ENCODE results near the gene SVOP. TPM values are rescaled to one million over a fixed set of nuclear protein-coding genes. Genes with fewer than 3 reads are reported as not detected.

Gene SVOP
- total RNA-seq, 2 donors from 2014 or later, result not detected

DNA sequence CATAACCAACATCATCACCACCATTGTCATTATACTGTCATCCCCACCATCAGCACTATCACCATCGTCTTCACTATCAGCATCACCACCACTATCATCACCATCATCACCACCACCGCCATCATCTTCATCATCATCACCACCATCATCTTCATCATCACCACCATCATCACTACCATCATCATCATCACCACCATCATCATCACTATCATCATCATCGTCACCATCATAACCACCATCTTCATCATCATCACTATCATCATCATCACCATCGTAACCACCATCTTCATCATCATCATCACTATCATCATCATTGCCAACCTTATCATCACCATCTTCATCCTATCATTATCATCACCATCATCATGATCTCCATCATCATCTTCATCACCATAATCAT, 39.0 kb downstream of the SVOP start:
- H3K36me3 Mint-ChIP-seq (ENCODE audit: low read depth), result no peaks in the 10 kb centered on the region
- H3K9me3 ChIP-seq (ENCODE audit: control insufficient read depth, low read length, poor library complexity, severe bottlenecking), result no peaks in the 10 kb centered on the region
- no peak for DNase-seq
- ATAC-seq, result no peak
- no peaks in the 10 kb centered on the region for H3K4me1 Mint-ChIP-seq
- H3K27ac Mint-ChIP-seq, result no peak overlapping the region
- no peak overlapping the region for H3K4me3 Mint-ChIP-seq
- H3K27me3 Mint-ChIP-seq, result no peaks in the 10 kb centered on the region

DNA sequence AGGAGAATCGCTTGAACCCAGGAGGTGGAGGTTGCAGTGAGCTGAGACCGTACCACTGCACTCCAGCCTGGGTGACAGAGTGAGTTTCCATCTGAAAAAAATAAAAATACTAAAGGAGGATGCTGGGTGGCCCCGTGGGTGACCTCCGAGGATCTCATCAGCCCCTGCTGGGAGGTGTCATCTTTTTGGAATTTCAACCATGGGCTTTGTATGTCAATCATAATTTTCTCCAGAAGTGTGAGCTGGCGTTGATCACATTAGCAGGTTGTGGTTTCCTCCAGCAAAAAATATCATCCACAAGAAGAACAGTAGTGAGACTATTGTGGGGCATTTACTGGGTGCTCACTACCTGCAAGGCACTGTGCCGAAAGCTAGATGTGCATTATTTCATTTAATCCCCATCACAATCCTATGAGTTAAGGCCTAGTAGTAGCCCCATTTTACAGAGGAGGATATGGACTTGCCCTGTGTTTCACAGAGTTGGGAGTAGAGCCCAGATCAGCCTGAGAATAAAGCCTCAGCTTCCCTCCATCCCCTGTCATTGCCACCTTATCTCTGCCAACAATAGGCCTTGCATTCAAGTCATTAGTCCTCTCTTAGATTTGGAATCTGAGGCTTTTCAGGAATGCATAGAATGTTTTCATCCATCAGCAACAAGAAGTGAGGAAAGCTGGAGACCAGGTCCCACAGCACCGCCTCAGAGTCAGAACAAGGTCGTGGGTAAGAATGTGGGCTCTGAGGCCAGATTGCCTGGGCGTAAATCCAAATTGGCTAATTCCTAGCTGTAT, 39.8 kb downstream of the SVOP start:
- Mint-ChIP-seq H3K4me1 (no peaks in the 10 kb centered on the region), H3K36me3 (ENCODE audit: low read depth) (no peaks in the 10 kb centered on the region), H3K4me3 (no peak overlapping the region), H3K27me3 (no peaks in the 10 kb centered on the region), H3K27ac (no peak overlapping the region)
- ATAC-seq (no peak), DNase-seq (no peak)
- H3K9me3 ChIP-seq (ENCODE audit: control insufficient read depth, low read length, poor library complexity, severe bottlenecking), result no peaks in the 10 kb centered on the region

- H3K4me3 Mint-ChIP-seq, result no peak overlapping the region
- H3K36me3 Mint-ChIP-seq (ENCODE audit: low read depth), result no peaks in the 10 kb centered on the region
- H3K4me1 Mint-ChIP-seq, result no peaks in the 10 kb centered on the region
- ATAC-seq, result no peak
- no peak for DNase-seq
- no peak overlapping the region for H3K27ac Mint-ChIP-seq
- no peaks in the 10 kb centered on the region for H3K9me3 ChIP-seq (ENCODE audit: control insufficient read depth, low read length, poor library complexity, severe bottlenecking)
- H3K27me3 Mint-ChIP-seq, result no peaks in the 10 kb centered on the region
Observed at GRCh38 chr12:108977360-108977759, 43.5 kb downstream of the SVOP start.

GRCh38 chr12:108975024-108975593, 45.8 kb downstream of the SVOP start:
- no peak overlapping the region for H3K4me3 Mint-ChIP-seq

GRCh38 chr12:108973629-108974152, 47.2 kb downstream of the SVOP start:
- no peaks in the 10 kb centered on the region for H3K9me3 ChIP-seq (ENCODE audit: control insufficient read depth, low read length, poor library complexity, severe bottlenecking)
- Mint-ChIP-seq H3K36me3 (ENCODE audit: low read depth) (peaks cover 2% of the 10 kb centered on the region), H3K27me3 (peaks cover 9% of the 10 kb centered on the region), H3K4me1 (no peaks in the 10 kb centered on the region), H3K27ac (no peak overlapping the region), H3K4me3 (no peak overlapping the region)
- ATAC-seq, result no peak
- no peak for DNase-seq

More at GRCh38 chr12:108975024-108975593, 45.8 kb downstream of the SVOP start:
- ATAC-seq, result no peak
- Mint-ChIP-seq H3K27me3 (peaks cover 5% of the 10 kb centered on the region), H3K27ac (no peak overlapping the region), H3K36me3 (ENCODE audit: low read depth) (no peaks in the 10 kb centered on the region), H3K4me1 (no peaks in the 10 kb centered on the region)
- no peak for DNase-seq
- H3K9me3 ChIP-seq (ENCODE audit: control insufficient read depth, low read length, poor library complexity, severe bottlenecking), result no peaks in the 10 kb centered on the region

GRCh38 chr12:108972358-108972757, 48.5 kb downstream of the SVOP start:
- no peak overlapping the region for H3K27ac Mint-ChIP-seq
- H3K4me1 Mint-ChIP-seq, result no peaks in the 10 kb centered on the region
- H3K36me3 Mint-ChIP-seq (ENCODE audit: low read depth), result peaks cover 2% of the 10 kb centered on the region
- DNase-seq, result no peak
- H3K4me3 Mint-ChIP-seq, result no peak overlapping the region
- no peaks in the 10 kb centered on the region for H3K9me3 ChIP-seq (ENCODE audit: control insufficient read depth, low read length, poor library complexity, severe bottlenecking)
- H3K27me3 Mint-ChIP-seq, result peaks cover 9% of the 10 kb centered on the region
- no peak for ATAC-seq

DNA sequence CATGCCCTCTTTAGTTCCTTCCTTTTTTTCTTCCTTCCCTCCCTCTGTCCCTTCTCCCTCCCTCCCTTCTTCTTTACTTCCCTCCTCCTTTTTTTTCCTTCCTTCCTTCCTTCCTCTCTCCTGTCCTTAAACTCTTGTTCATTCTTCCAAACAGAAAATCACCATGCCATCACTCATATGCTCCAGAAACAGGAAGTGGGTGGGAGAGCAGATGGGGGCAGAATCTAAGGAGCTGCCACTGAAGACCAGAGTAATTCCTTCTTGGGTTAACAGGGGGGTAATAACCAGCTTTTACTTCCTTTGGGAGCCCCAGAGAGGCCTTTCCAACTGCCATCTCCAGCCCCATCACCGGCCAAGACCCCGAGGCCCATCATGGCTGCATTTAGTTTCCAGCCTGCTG, 51.2 kb downstream of the SVOP start:
- no peak for ATAC-seq
- Mint-ChIP-seq H3K27ac (no peak overlapping the region), H3K4me3 (no peak overlapping the region)

DNA sequence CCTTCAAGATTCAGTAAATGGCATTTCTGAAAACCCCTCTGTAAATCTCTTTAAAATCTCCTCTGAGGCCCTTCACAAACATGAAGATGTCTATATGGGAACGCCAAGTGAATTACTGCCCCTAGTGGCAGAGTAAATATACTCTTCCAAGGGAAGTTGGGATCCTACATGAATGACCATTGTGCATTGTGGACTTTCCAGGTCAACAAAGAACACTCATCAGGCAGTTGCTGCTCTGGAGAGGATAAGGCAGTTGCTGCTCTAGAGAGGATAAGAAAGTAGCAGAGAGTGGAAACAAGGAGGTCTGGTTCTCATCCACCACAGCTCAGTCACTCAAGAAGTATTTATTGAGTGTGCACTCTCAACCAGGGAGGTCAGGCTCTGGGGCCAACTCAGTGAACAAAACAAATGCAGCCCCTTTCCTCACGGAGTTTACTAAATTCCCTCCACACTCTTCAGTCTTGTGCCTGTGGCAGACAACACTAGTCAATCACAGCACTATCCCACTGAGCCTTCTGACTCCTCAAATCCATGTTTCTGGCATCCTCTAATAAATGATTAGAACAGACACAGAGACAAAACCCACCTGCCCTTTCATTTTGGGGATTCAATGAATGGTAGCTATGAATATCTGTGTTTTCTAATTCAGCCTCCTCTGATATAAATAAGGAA, 52.9 kb downstream of the SVOP start:
- Mint-ChIP-seq H3K27me3 (peaks cover 19% of the 10 kb centered on the region), H3K36me3 (ENCODE audit: low read depth) (peaks cover 2% of the 10 kb centered on the region), H3K4me3 (no peak overlapping the region), H3K27ac (no peak overlapping the region), H3K4me1 (peaks cover 2% of the 10 kb centered on the region)
- no peaks in the 10 kb centered on the region for H3K9me3 ChIP-seq (ENCODE audit: control insufficient read depth, low read length, poor library complexity, severe bottlenecking)
- ATAC-seq (no peak), DNase-seq (no peak)

More for the DNA sequence above, 51.2 kb downstream of the SVOP start:
- DNase-seq, result no peak
- H3K36me3 Mint-ChIP-seq (ENCODE audit: low read depth), result peaks cover 2% of the 10 kb centered on the region
- H3K4me1 Mint-ChIP-seq, result peaks cover 2% of the 10 kb centered on the region
- peaks cover 17% of the 10 kb centered on the region for H3K27me3 Mint-ChIP-seq
- no peaks in the 10 kb centered on the region for H3K9me3 ChIP-seq (ENCODE audit: control insufficient read depth, low read length, poor library complexity, severe bottlenecking)

DNA sequence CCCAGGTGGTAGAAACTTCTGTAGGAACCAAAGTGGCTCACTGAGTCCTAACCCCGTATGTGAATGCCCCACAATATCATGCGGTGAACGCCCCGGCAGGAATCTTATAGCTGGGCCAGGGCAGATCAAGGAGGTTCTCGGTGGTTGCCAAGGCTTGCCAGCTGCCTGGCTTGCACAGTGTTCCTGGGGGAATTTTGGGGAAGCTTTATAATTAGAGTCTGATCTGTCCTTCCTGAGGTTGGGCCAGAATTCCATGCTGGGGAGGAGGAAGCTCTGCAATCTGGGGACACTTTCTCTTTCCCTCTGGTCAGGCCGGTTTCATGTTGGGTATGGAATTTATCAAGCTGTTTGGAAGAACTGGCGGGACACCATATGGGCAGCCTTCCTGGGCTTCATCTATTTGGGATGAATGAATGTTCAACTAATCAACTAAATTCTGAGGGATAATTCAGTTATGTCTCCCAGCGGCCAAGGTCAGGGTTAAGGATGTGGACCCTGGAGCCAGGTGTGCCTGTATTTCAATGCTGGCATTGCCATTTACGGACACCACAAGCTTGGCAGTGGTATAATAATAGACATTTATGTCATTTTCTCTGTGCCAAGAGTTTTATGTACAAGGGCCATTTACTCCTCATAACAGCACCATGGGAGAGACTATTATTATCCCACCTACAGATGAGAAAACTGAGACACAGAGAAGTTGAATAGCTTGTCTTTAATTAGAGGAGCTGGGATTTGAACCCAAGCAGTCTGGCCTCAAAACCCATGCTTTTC, 54.3 kb downstream of the SVOP start:
- Mint-ChIP-seq H3K27ac (no peak overlapping the region), H3K27me3 (peaks cover 19% of the 10 kb centered on the region), H3K4me1 (peaks cover 2% of the 10 kb centered on the region), H3K36me3 (ENCODE audit: low read depth) (peaks cover 2% of the 10 kb centered on the region), H3K4me3 (no peak overlapping the region)
- ATAC-seq, result no peak
- no peaks in the 10 kb centered on the region for H3K9me3 ChIP-seq (ENCODE audit: control insufficient read depth, low read length, poor library complexity, severe bottlenecking)
- no peak for DNase-seq

DNA sequence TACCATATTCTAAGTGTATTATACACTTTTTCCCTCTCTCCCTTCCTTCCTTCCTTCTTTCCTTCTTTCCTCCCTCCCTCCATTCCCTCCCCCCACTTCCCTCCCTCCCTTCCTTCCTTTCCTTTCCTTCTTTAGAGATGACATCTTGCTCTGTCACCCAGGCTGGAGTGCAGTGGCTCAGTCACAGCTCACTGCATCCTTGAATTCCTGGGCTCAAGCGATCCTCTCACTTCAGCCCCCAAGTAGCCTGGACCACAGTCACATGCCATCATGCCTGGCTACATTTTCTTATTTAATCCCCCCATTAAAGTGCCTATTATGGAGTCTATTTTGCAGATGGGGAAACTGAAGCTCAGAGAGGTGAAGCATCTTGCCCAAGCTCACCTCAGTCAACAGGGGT, 55.0 kb downstream of the SVOP start:
- no peak overlapping the region for H3K27ac Mint-ChIP-seq
- H3K4me1 Mint-ChIP-seq, result peaks cover 2% of the 10 kb centered on the region
- no peaks in the 10 kb centered on the region for H3K9me3 ChIP-seq (ENCODE audit: control insufficient read depth, low read length, poor library complexity, severe bottlenecking)
- DNase-seq (no peak), ATAC-seq (no peak)
- H3K4me3 Mint-ChIP-seq, result no peak overlapping the region
- peaks cover 21% of the 10 kb centered on the region for H3K27me3 Mint-ChIP-seq
- peaks cover 2% of the 10 kb centered on the region for H3K36me3 Mint-ChIP-seq (ENCODE audit: low read depth)

DNA sequence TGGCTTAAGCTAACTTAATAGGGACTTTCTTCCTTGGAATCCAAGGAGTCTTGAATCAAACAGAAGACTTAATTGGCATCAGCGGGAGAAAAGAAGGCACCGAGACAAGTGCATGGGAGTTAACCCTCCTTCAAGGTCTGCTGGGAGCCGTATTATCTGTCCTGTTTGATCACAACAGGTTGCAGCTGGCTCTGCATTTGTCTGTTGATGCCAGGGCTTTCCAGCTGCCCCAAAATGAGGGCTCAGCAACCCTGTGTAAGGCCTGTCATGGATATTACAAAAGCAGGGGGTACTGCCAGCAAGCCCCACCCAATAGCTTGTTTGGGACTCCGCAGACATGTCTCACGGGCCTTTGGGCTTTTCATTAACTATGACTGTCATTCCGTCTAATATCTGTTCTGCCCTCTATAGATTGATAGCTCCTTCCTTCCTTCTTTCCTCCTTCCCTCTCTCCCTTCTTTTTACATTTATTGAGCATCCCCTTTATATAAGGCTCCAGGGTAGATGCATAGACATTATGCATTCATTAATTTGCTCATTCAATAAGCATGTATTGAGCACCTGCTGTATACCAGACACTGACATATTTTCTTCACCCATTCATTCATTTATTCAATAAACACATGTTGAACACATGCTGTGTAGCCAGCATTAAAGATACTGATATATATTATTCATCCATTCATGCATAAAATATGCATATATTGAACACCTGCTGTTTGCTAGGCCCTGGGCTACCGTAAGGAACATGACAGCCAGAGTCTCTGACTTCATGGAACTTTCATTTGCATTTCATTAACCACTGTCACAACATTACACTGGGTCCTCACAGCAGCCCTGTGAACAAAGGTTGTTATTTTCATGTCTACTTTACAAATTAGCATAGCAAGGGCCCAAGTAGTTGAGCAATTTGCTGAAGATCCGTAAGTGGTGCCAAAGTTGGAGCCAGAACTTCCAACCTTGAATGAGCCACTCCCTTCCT, 56.2 kb downstream of the SVOP start:
- no peak for DNase-seq
- ATAC-seq, result no peak
- H3K9me3 ChIP-seq (ENCODE audit: control insufficient read depth, low read length, poor library complexity, severe bottlenecking), result no peaks in the 10 kb centered on the region
- H3K27ac Mint-ChIP-seq, result no peak overlapping the region
- peaks cover 2% of the 10 kb centered on the region for H3K4me1 Mint-ChIP-seq
- peaks cover 2% of the 10 kb centered on the region for H3K36me3 Mint-ChIP-seq (ENCODE audit: low read depth)
- no peak overlapping the region for H3K4me3 Mint-ChIP-seq
- peaks cover 16% of the 10 kb centered on the region for H3K27me3 Mint-ChIP-seq

DNA sequence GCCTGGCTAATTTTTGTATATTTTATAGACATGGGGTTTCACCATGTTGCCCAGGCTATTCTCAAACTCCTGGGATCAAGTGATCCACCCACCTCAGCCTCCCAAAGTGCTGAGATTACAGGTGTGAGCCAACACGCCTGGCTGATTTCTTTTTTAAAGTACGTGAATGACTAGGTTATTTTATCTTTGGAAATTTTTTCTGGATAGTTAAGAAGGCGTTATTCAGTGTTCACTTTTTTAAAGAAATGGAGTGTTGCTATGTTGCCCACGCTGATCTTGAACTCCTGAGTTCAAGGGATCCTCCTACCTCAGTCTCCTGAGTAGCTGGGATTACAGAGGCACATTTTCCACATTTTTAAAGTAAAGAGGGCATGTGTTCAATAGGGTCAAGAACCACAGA, 58.6 kb downstream of the SVOP start:
- DNase-seq (no peak), ATAC-seq (no peak)
- H3K27me3 Mint-ChIP-seq, result peaks cover 16% of the 10 kb centered on the region
- H3K27ac Mint-ChIP-seq, result no peak overlapping the region
- H3K36me3 Mint-ChIP-seq (ENCODE audit: low read depth), result no peaks in the 10 kb centered on the region
- H3K4me1 Mint-ChIP-seq, result peaks cover 2% of the 10 kb centered on the region
- H3K9me3 ChIP-seq (ENCODE audit: control insufficient read depth, low read length, poor library complexity, severe bottlenecking), result no peaks in the 10 kb centered on the region
- H3K4me3 Mint-ChIP-seq, result no peak overlapping the region
